Measurements from ENCODE around the gene PPP1R18.
A peak's percentile ranks its signal among the peaks of the same experiment; 100 is the strongest.
"Not testable (repeated sequence)": the region's sequence is repeated elsewhere in the genome, so short reads cannot be mapped to it uniquely, and the experiment has no call there.

The PPP1R18 gene

GRCh38 chr6:30686009-30686907 is at the start of gene PPP1R18:
Gene PPP1R18, minus strand, starts transcription at chr6:30686645. Its CDS starts 627 bp downstream, at chr6:30686018.
- DNase-seq, result peak; percentile 64 to 79 (median 70)

GRCh38 chr6:30735668-30736314 is 49.3 kb upstream of the PPP1R18 start:
- no peak for DNase-seq

- DNase-seq, result no peak
Measured at GRCh38 chr6:30732237-30732943, 45.9 kb upstream of the PPP1R18 start.

- peak; percentile 57 to 75 (median 70) for DNase-seq
Measured at GRCh38 chr6:30730601-30731435, 44.4 kb upstream of the PPP1R18 start.

GRCh38 chr6:30727920-30728553 is 41.6 kb upstream of the PPP1R18 start:
- no peak for DNase-seq

GRCh38 chr6:30726506-30727413 is 40.3 kb upstream of the PPP1R18 start:
- no peak for DNase-seq

GRCh38 chr6:30725713-30726505 is 39.5 kb upstream of the PPP1R18 start:
- DNase-seq, result no peak

- no peak for DNase-seq
Measured at GRCh38 chr6:30724906-30725667, 38.6 kb upstream of the PPP1R18 start.

GRCh38 chr6:30723843-30724741 is 37.6 kb upstream of the PPP1R18 start:
- DNase-seq, result not testable (repeated sequence)

- not testable (repeated sequence) for DNase-seq
Measured at GRCh38 chr6:30723159-30723842, 36.9 kb upstream of the PPP1R18 start.

GRCh38 chr6:30722280-30723112 is 36.1 kb upstream of the PPP1R18 start:
- peak; percentile 67 to 82 (median 74) for DNase-seq

GRCh38 chr6:30722025-30722279 is 35.5 kb upstream of the PPP1R18 start:
- not testable (repeated sequence) for DNase-seq

GRCh38 chr6:30721198-30722024 is 35.0 kb upstream of the PPP1R18 start:
- peak; percentile 94 to 97 (median 94) for DNase-seq

- peak; percentile 23 to 45 (median 35) for DNase-seq
Measured at GRCh38 chr6:30720738-30721197, 34.3 kb upstream of the PPP1R18 start.
